ENCODE data around the gene KRTAP1-4. TPM values are rescaled to one million over a fixed set of nuclear protein-coding genes. Genes with fewer than 3 reads are reported as not detected.

KRTAP1-4 gene
- not detected in 2 replicates for total RNA-seq

GRCh38 chr17:41029633-41030245 lies at the start of gene KRTAP1-4:
Gene KRTAP1-4 (minus strand): TSS chr17:41030195. CDS start chr17:41030078, 117 bp downstream.

GRCh38 chr17:41065829-41066624 lies 36.0 kb upstream of the KRTAP1-4 start, which contains the start of gene KRTAP2-4:
Gene KRTAP2-4 (minus strand): TSS chr17:41065879. CDS start chr17:41065845, 34 bp downstream.

GRCh38 chr17:41060052-41060604 lies 30.1 kb upstream of the KRTAP1-4 start, which contains the start of gene KRTAP2-3:
Gene KRTAP2-3 (minus strand): TSS chr17:41060114. CDS start chr17:41060050, 64 bp downstream.

GRCh38 chr17:41055130-41055529 lies 25.1 kb upstream of the KRTAP1-4 start, which contains the start of gene KRTAP2-2:
Gene KRTAP2-2 (minus strand): TSS chr17:41055230. CDS start chr17:41055211, 19 bp downstream.

GRCh38 chr17:41046735-41047465 lies 16.9 kb upstream of the KRTAP1-4 start, which contains the start of gene KRTAP2-1:
Gene KRTAP2-1 (minus strand): TSS chr17:41047316. CDS start chr17:41047267, 49 bp downstream.

GRCh38 chr17:41040783-41041571 lies 11.0 kb upstream of the KRTAP1-4 start, which contains the start of gene KRTAP1-1:
Gene KRTAP1-1 (minus strand): TSS chr17:41041450. CDS start chr17:41041397, 53 bp downstream.

GRCh38 chr17:41034346-41034935 lies 4.4 kb upstream of the KRTAP1-4 start, which contains the start of gene KRTAP1-3:
Gene KRTAP1-3 (minus strand): TSS chr17:41034874. CDS start chr17:41034821, 53 bp downstream.

GRCh38 chr17:41026715-41027471 lies 3.1 kb downstream of the KRTAP1-4 start, which contains the start of gene KRTAP1-5:
Gene KRTAP1-5 (minus strand): TSS chr17:41027208. CDS start chr17:41027155, 53 bp downstream.

GRCh38 chr17:41008811-41009210 lies 21.2 kb downstream of the KRTAP1-4 start, which contains the start of gene KRTAP3-1:
Gene KRTAP3-1 (minus strand): TSS chr17:41009128. CDS start chr17:41009074, 54 bp downstream.

GRCh38 chr17:40999563-40999962 lies 30.4 kb downstream of the KRTAP1-4 start, which contains the start of gene KRTAP3-2:
Gene KRTAP3-2 (minus strand): TSS chr17:40999906. CDS start chr17:40999853, 53 bp downstream.

GRCh38 chr17:40993839-40994238 lies 36.2 kb downstream of the KRTAP1-4 start, which contains the start of gene KRTAP3-3:
Gene KRTAP3-3 (minus strand): TSS chr17:40994164. CDS start chr17:40994097, 67 bp downstream.

GRCh38 chr17:40984226-40984625 lies 45.8 kb downstream of the KRTAP1-4 start, which contains the start of gene KRT40:
Gene KRT40 (minus strand): TSS chr17:40984326. CDS start chr17:40984273, 53 bp downstream.

Other genes starting within 250 kb of the KRTAP1-4 start
- gene KRT27, start 247.6 kb downstream of the KRTAP1-4 start, total RNA-seq: not detected in 2 replicates
- not detected in 2 replicates for gene KRT28, start 230.2 kb downstream of the KRTAP1-4 start, total RNA-seq
- 4.3 and 6.5 TPM in 2 replicates for gene KRT10, start 207.6 kb downstream of the KRTAP1-4 start, total RNA-seq
- not detected in 2 replicates for gene KRT12, start 163.0 kb downstream of the KRTAP1-4 start, total RNA-seq
- gene KRT20, start 145.0 kb downstream of the KRTAP1-4 start, total RNA-seq: not detected in 2 replicates
- gene KRT23, start 92.5 kb downstream of the KRTAP1-4 start, total RNA-seq: 0.28 TPM in 1 of 2 replicates, not detected in the other
- not detected in 2 replicates for gene KRT39, start 63.2 kb downstream of the KRTAP1-4 start, total RNA-seq
- not detected in 2 replicates for gene KRT40, start 45.9 kb downstream of the KRTAP1-4 start, total RNA-seq
- gene KRTAP3-3, start 36.0 kb downstream of the KRTAP1-4 start, total RNA-seq: not detected in 2 replicates
- gene KRTAP3-2, start 30.3 kb downstream of the KRTAP1-4 start, total RNA-seq: not detected in 2 replicates
- not detected in 2 replicates for gene KRTAP3-1, start 21.1 kb downstream of the KRTAP1-4 start, total RNA-seq
- gene KRTAP1-5, start 3.0 kb downstream of the KRTAP1-4 start, total RNA-seq: 0.23 and 0.30 TPM in 2 replicates
- not detected in 2 replicates for gene KRTAP1-3, start 4.7 kb upstream of the KRTAP1-4 start, total RNA-seq
- not detected in 2 replicates for gene KRTAP1-1, start 11.3 kb upstream of the KRTAP1-4 start, total RNA-seq
- not detected in 2 replicates for gene KRTAP2-1, start 17.1 kb upstream of the KRTAP1-4 start, total RNA-seq
- gene KRTAP2-2, start 25.0 kb upstream of the KRTAP1-4 start, total RNA-seq: not detected in 2 replicates
- gene KRTAP2-3, start 29.9 kb upstream of the KRTAP1-4 start, total RNA-seq: 0.65 TPM in 1 of 2 replicates, not detected in the other
- gene KRTAP2-4, start 35.7 kb upstream of the KRTAP1-4 start, total RNA-seq: not detected in 2 replicates
- gene KRTAP4-7, start 54.0 kb upstream of the KRTAP1-4 start, total RNA-seq: not detected in 2 replicates
- gene KRTAP4-8, start 67.9 kb upstream of the KRTAP1-4 start, total RNA-seq: not detected in 2 replicates
- gene KRTAP4-16, start 72.0 kb upstream of the KRTAP1-4 start, total RNA-seq: not detected in 2 replicates
- not detected in 2 replicates for gene KRTAP4-9, start 75.2 kb upstream of the KRTAP1-4 start, total RNA-seq
- gene KRTAP4-11, start 88.2 kb upstream of the KRTAP1-4 start, total RNA-seq: not detected in 2 replicates
- gene KRTAP4-12, start 94.0 kb upstream of the KRTAP1-4 start, total RNA-seq: not detected in 2 replicates
- not detected in 2 replicates for gene KRTAP4-6, start 110.3 kb upstream of the KRTAP1-4 start, total RNA-seq
- gene KRTAP4-5, start 119.6 kb upstream of the KRTAP1-4 start, total RNA-seq: not detected in 2 replicates
- not detected in 2 replicates for gene KRTAP4-4, start 130.6 kb upstream of the KRTAP1-4 start, total RNA-seq
- not detected in 2 replicates for gene KRTAP4-3, start 138.0 kb upstream of the KRTAP1-4 start, total RNA-seq
- gene KRTAP4-2, start 148.0 kb upstream of the KRTAP1-4 start, total RNA-seq: not detected in 2 replicates
- not detected in 2 replicates for gene KRTAP4-1, start 154.7 kb upstream of the KRTAP1-4 start, total RNA-seq
- gene KRTAP9-1, start 159.7 kb upstream of the KRTAP1-4 start, total RNA-seq: not detected in 2 replicates
- not detected in 2 replicates for gene KRTAP9-2, start 196.5 kb upstream of the KRTAP1-4 start, total RNA-seq
- not detected in 2 replicates for gene KRTAP9-3, start 202.3 kb upstream of the KRTAP1-4 start, total RNA-seq
- not detected in 2 replicates for gene KRTAP9-8, start 207.8 kb upstream of the KRTAP1-4 start, total RNA-seq
- gene KRTAP9-4, start 219.5 kb upstream of the KRTAP1-4 start, total RNA-seq: not detected in 2 replicates
- gene KRTAP9-9, start 225.2 kb upstream of the KRTAP1-4 start, total RNA-seq: not detected in 2 replicates
- gene KRTAP9-6, start 235.2 kb upstream of the KRTAP1-4 start, total RNA-seq: not detected in 2 replicates
- gene KRTAP9-7, start 245.5 kb upstream of the KRTAP1-4 start, total RNA-seq: not detected in 2 replicates

All from smooth muscle cell of the umbilical artery (primary cell).